Immature natural killer cell (primary cell): Measurements from ENCODE around the gene MRPL10. TPM values are rescaled to one million over a fixed set of nuclear protein-coding genes. Genes with fewer than 3 reads are reported as not detected.
A peak's percentile ranks its signal among the peaks of the same experiment; 100 is the strongest.

Experiments
- DNase-seq, 3 donors: peaks; one replicate each; pipeline ENCODE4 v3.0.0; 2022; ENCODE audit warnings: mixed read lengths in 1 of 3
- H3K27ac Mint-ChIP-seq, 6 donors: one replicate each; pipeline ENCODE4 v1.8.0; 2020; ENCODE audit warnings: mixed read lengths in 6 of 6, mild to moderate bottlenecking in 5 of 6, inconsistent platforms in 4 of 6, moderate library complexity in 3 of 6
- H3K27me3 Mint-ChIP-seq, 3 donors: one replicate each; pipeline ENCODE4 v1.8.0; 2020 to 2021; ENCODE audit warnings: low read depth in 3 of 3, mild to moderate bottlenecking in 3 of 3, mixed read lengths in 3 of 3, moderate library complexity in 3 of 3, inconsistent platforms in 1 of 3
- H3K36me3 Mint-ChIP-seq, 3 donors: one replicate each; pipeline ENCODE4 v1.8.0; 2020; ENCODE audit warnings: mixed read lengths in 3 of 3, inconsistent platforms in 2 of 3, mild to moderate bottlenecking in 2 of 3
- H3K4me1 Mint-ChIP-seq, 2 donors: one replicate each; pipeline ENCODE4 v1.8.0; 2020; ENCODE audit warnings: inconsistent platforms in 2 of 2, mild to moderate bottlenecking in 2 of 2, mixed read lengths in 2 of 2, moderate library complexity in 1 of 2
- H3K4me3 Mint-ChIP-seq, 5 donors: one replicate each; pipeline ENCODE4 v1.8.0; 2020; ENCODE audit warnings: mild to moderate bottlenecking in 5 of 5, mixed read lengths in 5 of 5, inconsistent platforms in 3 of 5, moderate library complexity in 3 of 5
- H3K9me3 Mint-ChIP-seq, 6 donors: one replicate each; pipeline ENCODE4 v1.8.0; 2020; ENCODE audit warnings: mild to moderate bottlenecking in 6 of 6, mixed read lengths in 6 of 6, inconsistent platforms in 4 of 6, moderate library complexity in 3 of 6
- polyA plus RNA-seq, 3 donors: library from polyadenylated mRNA; unstranded; fragments of 300-500 nt; fragmentation: Illumina TruSeq; gene quantifications; one replicate each; pipeline ENCODE4 v1.2.3, GENCODE V29; 2021

Gene MRPL10
- polyA plus RNA-seq, 3 donors from 2014 or later = 50.5 to 189 (median 114) TPM

DNA sequence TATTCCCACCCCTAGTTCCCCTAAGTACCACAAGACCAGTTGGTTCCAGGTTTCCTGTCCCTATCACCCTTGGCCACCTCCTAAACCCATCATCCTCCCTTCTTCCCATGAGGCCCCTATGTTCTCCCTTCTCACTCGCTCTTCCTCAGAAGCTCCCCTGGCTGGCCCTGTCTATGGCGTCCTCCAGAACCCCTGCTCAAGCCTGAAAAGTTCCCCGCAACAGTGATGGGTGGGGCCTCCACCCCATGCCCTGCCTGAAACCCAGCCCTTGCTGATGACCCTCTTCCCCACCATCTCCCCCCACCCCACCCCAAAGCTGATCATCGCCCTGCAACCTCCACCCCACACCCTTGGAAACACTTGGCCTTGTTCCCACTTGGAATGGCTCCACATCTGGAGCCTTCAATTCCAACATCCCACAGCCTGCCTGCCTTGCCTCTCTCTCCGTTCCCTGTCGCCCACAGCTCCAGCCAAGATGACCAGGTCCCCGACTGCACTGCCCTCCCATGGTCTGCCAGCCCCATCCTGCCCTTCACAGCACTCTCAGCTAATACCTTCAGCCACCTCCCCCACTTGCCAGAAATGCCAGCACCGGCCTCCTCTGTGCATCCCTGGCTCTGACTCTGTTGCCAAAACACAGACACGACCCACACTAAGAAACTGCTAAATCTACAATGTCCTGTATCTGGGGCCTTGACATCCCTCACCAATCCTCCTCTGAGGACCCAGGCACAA lies 20.3 kb downstream of the MRPL10 start:
- no peak overlapping the region for H3K4me3 Mint-ChIP-seq
- peak overlapping the region; percentile 71 to 94 (median 88) for H3K27ac Mint-ChIP-seq
- H3K36me3 Mint-ChIP-seq = peaks cover 22 to 48% (median 31%) of the 10 kb centered on the region in 3 donors
- no peak for DNase-seq
- peaks cover 0 to 5% (median 3%) of the 10 kb centered on the region in 3 donors for H3K27me3 Mint-ChIP-seq
- H3K9me3 Mint-ChIP-seq = no peaks in the 10 kb centered on the region
- peaks cover 23 to 28% of the 10 kb centered on the region in 2 donors for H3K4me1 Mint-ChIP-seq

DNA sequence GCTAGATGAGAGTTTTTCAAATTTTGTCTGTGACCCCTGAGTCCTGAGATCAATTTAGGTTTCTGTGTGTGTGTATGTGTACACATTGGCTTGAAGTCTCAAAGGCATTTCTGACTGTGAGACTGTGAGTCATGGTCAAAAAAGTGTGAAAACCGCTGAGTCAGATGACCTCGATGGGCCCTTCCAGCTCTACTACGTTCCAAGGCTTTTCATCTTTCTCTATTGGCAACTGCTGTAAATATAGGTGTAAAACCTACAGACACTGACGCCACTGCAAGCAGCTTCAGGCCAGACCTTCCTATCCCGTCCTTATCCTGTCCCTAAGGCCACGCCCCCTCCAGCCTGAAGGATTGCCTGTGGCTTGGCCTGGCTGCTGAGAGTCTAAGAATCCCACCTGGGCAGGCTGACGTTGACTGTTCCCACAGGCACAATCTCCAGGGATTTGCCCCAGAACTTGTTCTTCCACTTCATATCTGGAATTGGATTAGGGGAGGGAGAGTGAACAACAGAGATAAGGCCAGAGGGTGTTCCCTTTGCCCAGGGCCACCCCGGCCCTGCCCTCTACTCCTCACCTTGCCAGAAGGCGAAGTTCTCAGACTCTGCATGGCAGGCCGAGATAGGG lies 21.0 kb downstream of the MRPL10 start:
- H3K36me3 Mint-ChIP-seq = peaks cover 22 to 46% (median 31%) of the 10 kb centered on the region in 3 donors
- peak overlapping the region; percentile 76 to 94 (median 86) for H3K27ac Mint-ChIP-seq
- no peaks in the 10 kb centered on the region for H3K9me3 Mint-ChIP-seq
- H3K4me3 Mint-ChIP-seq = peak overlapping the region in 2 of 5 donors; percentile 3 to 39
- DNase-seq = peak; percentile 43 to 77 (median 53)
- H3K4me1 Mint-ChIP-seq = peaks cover 23 to 28% of the 10 kb centered on the region in 2 donors
- H3K27me3 Mint-ChIP-seq = peaks cover 0 to 5% (median 3%) of the 10 kb centered on the region in 3 donors

DNA sequence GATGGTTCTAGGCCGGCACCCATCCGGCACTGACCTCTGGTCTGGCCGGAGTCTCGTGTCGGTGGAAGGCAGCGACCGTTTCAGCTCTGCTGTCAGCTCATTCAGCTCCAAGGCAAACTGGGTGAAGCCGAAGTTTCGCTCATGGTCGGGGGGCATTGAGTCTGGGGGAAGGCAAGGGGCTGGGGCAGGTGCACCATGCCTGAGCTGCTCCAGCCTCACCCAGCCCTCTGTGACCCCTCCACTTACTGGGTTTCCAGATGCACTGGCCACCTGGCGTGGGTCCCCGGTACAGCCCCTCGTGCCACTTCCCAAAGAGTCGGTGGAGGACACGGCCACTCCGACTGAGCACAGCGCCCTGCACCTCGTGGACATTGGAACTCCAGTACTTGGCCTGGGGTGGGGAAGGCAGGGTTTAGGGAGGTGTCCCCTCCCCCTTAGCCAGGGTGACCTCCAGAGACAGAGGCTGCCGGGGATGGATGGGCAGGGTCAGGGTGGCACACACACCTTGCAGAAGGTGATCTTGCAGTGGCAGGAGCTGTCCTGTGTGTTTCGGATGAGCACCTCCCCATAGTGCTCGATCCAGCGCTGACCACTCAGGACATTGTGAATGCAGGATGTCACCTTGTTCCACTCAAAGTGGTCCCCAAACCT lies 22.4 kb downstream of the MRPL10 start:
- no peak overlapping the region for H3K4me3 Mint-ChIP-seq
- H3K36me3 Mint-ChIP-seq = peaks cover 22 to 43% (median 31%) of the 10 kb centered on the region in 3 donors
- no peak for DNase-seq
- peak overlapping the region in 1 of 6 donors; percentile 69 for H3K27ac Mint-ChIP-seq
- H3K9me3 Mint-ChIP-seq = no peaks in the 10 kb centered on the region
- peaks cover 0 to 5% (median 3%) of the 10 kb centered on the region in 3 donors for H3K27me3 Mint-ChIP-seq
- H3K4me1 Mint-ChIP-seq = peaks cover 23 to 28% of the 10 kb centered on the region in 2 donors

DNA sequence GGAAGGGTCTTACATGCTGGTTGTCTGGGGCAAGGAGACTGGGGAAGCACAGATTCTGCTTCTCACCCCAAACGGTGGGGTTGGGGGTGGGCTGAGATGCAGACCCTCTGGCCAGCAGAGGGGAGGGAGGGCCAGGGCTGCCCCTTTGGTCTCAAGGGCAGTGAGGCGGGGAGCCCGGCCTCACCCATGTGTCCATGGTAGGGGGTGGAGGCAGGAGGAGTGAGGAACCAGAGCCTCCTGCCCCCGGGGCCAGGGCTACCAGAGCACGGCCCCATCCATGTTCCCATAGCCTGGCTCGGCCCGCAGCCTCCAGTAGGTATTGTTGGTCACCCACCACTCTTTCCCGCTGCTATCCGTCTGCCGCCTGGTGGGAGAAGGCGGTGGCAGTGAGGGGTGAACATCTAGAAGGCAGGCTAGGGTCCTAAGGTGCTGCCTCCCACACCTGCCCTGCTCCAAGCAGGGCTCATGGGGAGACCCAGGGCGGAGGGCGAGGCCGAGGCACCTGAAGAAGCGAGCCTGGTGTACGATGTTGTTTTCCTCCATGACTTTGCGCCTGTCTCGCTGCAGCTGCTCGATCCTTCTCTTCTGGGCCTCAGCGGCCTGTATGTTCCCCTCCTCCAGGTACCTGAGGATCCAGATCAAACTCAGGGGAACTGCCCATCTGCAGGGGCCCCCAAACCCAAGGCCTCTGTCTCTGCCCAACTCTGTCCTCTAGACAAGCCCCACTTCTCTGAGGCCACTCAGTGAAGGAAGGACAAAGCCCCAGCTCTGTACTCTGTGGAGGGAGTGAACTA lies 23.1 kb downstream of the MRPL10 start:
- Mint-ChIP-seq H3K27ac (peak overlapping the region in 1 of 6 donors; percentile 71), H3K9me3 (no peaks in the 10 kb centered on the region), H3K4me3 (no peak overlapping the region), H3K27me3 (peaks cover 0 to 5% (median 3%) of the 10 kb centered on the region in 3 donors), H3K4me1 (peaks cover 23 to 28% of the 10 kb centered on the region in 2 donors), H3K36me3 (peaks cover 22 to 43% (median 31%) of the 10 kb centered on the region in 3 donors)
- no peak for DNase-seq

DNA sequence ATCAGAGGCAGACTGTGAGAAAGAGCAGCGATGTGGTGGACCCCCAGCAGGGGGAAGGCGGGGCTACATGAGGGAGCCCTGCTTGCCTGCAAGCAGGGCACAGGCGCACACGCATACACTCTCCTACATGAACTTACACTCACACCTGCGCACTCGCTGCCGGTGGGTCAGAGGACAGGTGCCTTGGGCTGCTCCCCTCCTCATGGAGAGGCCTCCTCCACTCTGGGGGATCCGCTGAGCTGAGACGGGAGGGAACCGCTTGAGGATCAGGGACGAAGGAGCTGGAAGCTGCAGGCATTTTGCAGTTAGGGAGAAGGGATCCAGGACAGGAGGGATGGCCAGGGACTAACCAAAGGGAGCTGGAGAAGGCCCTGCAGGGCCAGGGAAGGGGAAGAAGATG lies 23.9 kb downstream of the MRPL10 start:
- H3K4me3 Mint-ChIP-seq = no peak overlapping the region
- peak overlapping the region in 1 of 6 donors; percentile 81 for H3K27ac Mint-ChIP-seq

DNA sequence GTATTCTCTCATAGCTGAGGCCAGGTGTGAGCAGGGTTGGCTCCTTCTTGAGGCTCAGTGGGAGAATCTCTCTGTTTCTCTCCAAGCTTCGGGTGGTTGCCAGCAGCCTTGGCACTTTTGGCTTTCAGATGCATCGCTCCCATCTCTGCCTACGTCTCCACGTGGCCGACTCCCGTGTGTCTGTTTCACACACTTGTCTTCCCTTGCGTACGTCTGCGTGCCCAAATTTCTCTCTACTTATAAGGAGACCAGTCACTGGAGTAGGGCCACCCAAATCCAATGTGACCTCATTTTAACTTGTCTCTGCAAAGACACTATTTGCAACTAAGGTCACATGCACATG lies 24.5 kb downstream of the MRPL10 start:
- Mint-ChIP-seq H3K4me3 (no peak overlapping the region), H3K36me3 (peaks cover 15 to 34% (median 21%) of the 10 kb centered on the region in 3 donors), H3K27ac (peak overlapping the region in 4 of 6 donors; percentile 28 to 81 (median 55)), H3K27me3 (peaks cover under 1 to 4% (median 3%) of the 10 kb centered on the region in 3 donors), H3K9me3 (no peaks in the 10 kb centered on the region), H3K4me1 (peaks cover 18 to 20% of the 10 kb centered on the region in 2 donors)
- DNase-seq = no peak

More for the DNA sequence above, 23.9 kb downstream of the MRPL10 start:
- peaks cover 16 to 39% (median 23%) of the 10 kb centered on the region in 3 donors for H3K36me3 Mint-ChIP-seq
- H3K4me1 Mint-ChIP-seq = peaks cover 20 to 23% of the 10 kb centered on the region in 2 donors
- H3K27me3 Mint-ChIP-seq = peaks cover 0 to 4% (median 3%) of the 10 kb centered on the region in 3 donors
- DNase-seq = no peak
- H3K9me3 Mint-ChIP-seq = no peaks in the 10 kb centered on the region

DNA sequence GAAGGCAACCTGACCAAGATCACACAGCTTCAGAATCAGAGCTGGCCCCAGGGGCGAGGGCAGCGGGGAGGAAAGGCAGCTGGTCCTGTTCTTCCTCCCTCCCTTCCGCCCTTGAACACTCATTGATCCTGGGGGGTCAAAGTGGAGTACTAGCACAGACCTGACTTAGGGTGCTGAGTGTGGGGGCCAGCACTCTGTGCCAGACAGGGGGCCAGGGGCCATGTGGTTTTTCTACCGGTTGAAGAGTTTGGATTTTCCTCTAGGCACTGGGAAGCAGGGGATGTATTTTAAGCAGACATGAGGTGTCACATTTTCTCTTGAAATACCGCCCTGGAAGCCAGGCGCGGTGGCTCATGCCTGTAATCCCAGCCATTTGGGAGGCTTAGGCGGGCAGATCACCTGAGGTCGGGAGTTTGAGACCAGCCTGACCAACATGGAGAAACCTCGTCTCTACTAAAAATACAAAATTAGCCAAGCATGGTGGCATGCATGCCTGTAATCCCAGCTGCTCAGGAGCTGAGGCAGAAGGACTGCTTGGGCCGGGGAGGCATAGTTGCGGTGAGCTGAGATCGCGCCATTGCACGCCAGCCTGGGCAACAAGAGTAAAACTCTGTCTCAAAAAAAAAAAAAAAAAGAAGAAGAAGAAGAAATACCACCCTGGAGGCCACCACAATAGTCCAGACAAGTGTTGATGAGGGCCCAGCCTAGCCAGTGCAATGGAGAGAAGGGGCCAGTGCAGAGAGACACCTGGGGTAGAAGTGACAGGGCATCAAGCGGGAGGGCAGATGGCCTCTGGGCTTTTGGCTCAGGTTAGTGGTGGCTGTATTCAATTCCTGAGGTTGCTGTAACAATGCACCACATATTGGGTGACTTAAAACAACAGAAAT lies 25.1 kb downstream of the MRPL10 start:
- Mint-ChIP-seq H3K27ac (peak overlapping the region in 3 of 6 donors; percentile 28 to 46 (median 35)), H3K4me3 (no peak overlapping the region), H3K27me3 (peaks cover 3 to 5% (median 4%) of the 10 kb centered on the region in 3 donors), H3K9me3 (no peaks in the 10 kb centered on the region), H3K36me3 (peaks cover 15 to 28% (median 15%) of the 10 kb centered on the region in 3 donors), H3K4me1 (peaks cover 14% of the 10 kb centered on the region in 2 donors)
- DNase-seq = no peak

DNA sequence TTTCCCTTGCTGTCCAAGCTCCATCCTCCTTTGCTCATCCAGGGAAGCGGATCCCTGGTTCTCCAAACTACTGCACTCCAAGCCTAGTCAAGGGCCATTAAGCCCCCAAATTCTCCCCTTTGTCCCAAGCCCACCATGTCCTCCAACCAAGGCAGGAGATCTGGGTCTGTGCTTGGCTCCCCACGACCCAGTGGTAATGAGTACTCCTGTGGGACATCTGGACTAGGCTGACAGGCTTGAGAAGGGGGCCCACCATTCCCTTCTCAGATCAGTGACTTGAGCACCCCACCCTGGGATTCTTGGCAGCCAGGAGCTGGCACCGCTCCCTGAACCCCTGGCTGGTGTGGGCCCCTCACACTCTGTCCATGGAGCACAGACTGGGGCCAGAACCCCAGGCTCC lies 26.9 kb downstream of the MRPL10 start:
- Mint-ChIP-seq H3K27ac (peak overlapping the region in 1 of 6 donors; percentile 10), H3K4me3 (no peak overlapping the region), H3K4me1 (no peaks in the 10 kb centered on the region), H3K27me3 (peaks cover 0 to 3% (median 2%) of the 10 kb centered on the region in 3 donors), H3K9me3 (no peaks in the 10 kb centered on the region), H3K36me3 (peaks cover 5 to 15% (median 9%) of the 10 kb centered on the region in 3 donors)
- no peak for DNase-seq

DNA sequence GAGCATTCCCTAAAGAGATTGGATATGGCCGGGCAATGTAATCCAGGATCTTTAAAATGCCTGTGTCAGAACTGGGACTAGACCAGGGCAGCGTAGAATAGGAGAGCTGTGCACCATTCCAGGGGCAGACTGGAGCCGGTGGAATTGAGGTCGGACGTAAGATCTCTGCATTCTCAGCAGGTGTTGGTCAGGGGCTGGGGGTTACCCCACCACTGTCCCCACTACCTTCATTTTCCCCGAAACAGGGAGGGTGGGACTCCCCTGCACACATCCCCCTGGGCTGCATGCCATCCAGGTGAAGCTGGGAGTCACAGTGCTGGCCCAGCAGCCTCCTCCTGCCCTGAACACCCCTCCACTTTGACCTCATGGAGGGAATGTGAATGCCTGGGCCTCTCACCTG lies 27.6 kb downstream of the MRPL10 start:
- peaks cover 5 to 15% (median 9%) of the 10 kb centered on the region in 3 donors for H3K36me3 Mint-ChIP-seq
- H3K4me1 Mint-ChIP-seq = no peaks in the 10 kb centered on the region
- H3K27ac Mint-ChIP-seq = peak overlapping the region in 1 of 6 donors; percentile 10
- peaks cover 0 to 3% (median 2%) of the 10 kb centered on the region in 3 donors for H3K27me3 Mint-ChIP-seq
- no peak overlapping the region for H3K4me3 Mint-ChIP-seq
- H3K9me3 Mint-ChIP-seq = no peaks in the 10 kb centered on the region
- no peak for DNase-seq

DNA sequence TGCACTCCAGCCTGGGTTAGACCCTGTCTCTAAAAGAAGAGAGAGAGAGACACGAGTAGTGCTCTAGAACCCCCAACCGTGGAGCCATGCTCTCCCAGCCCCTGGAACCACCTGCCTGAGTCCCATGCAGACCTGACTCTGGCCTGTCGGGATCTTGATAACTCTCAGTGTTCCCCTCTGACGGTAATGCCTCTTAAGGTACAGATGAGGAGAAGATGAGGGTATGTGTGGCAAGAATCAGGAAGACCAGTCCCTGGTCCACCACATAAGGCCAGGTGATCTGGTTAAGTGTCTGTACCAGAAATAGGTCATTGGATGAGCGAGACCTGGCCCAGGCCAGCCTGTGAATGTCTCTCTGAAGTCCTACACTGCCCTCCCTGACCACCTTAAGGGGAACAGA lies 28.1 kb downstream of the MRPL10 start:
- Mint-ChIP-seq H3K27ac (peak overlapping the region in 1 of 6 donors; percentile 7), H3K4me1 (no peaks in the 10 kb centered on the region), H3K36me3 (peaks cover 5 to 12% (median 9%) of the 10 kb centered on the region in 3 donors), H3K4me3 (no peak overlapping the region), H3K9me3 (no peaks in the 10 kb centered on the region), H3K27me3 (peaks cover 0 to 3% (median 2%) of the 10 kb centered on the region in 3 donors)
- no peak for DNase-seq

DNA sequence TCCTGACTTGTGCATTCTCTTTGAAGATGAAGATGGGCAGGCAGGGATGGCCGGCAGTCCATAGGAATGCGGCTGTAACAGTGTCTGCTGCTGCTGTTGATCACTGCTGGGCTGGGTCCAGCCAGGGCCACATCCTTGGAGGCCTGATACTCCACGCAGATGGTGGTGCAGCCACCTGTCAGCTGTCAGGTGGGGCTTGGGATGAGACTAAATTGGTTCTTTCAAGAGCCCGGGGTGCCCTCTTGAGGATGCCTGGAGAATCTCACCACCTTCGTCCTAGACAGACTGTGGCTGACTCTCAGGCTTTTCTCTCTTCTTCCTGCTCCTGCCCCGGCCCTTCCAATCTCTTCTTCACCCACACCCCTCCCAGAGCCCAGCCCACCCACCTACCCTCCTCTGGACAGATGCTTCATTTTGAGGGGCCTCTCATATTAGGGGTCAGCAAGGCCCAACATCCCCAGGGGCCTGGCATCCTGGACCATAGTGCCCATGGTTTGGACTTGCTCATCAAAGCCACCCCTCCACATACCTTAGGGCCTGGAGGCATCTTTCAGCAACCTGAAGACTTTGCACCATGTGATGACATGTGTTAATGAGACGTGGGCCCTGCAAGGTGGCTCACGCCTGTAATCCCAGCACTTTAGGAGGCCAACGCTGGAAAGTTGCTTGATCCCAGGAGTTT lies 28.9 kb downstream of the MRPL10 start:
- Mint-ChIP-seq H3K27me3 (peaks cover 0 to 3% (median 2%) of the 10 kb centered on the region in 3 donors), H3K9me3 (no peaks in the 10 kb centered on the region), H3K4me3 (no peak overlapping the region), H3K4me1 (no peaks in the 10 kb centered on the region), H3K36me3 (peaks cover 5 to 10% (median 5%) of the 10 kb centered on the region in 3 donors), H3K27ac (no peak overlapping the region)
- DNase-seq = peak; percentile 43 to 55 (median 44)

DNA sequence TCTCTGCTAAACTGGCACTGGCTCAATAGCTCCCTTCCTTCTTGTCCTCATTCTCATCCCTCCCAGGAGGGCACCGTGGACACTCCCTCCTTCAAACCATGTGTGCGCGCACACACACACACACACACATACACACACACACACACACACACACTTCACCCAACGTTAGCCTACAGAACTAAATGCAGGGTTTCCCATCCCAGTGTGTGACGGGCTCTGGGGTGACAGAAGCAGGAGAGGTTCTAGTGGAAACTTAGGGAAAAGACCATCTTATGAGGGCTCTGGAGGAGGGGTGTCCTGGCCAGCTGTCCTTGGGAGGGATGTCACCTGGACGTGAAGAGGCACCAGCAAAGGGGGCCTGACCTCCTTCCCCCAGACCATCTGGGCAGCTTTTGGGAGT lies 29.4 kb downstream of the MRPL10 start:
- no peaks in the 10 kb centered on the region for H3K4me1 Mint-ChIP-seq
- H3K36me3 Mint-ChIP-seq = peaks cover 1 to 4% (median 1%) of the 10 kb centered on the region in 3 donors

More for the DNA sequence above, 29.4 kb downstream of the MRPL10 start:
- DNase-seq = no peak
- H3K4me3 Mint-ChIP-seq = no peak overlapping the region
- no peak overlapping the region for H3K27ac Mint-ChIP-seq
- no peaks in the 10 kb centered on the region for H3K9me3 Mint-ChIP-seq
- H3K27me3 Mint-ChIP-seq = peaks cover 0 to 3% (median 2%) of the 10 kb centered on the region in 3 donors
